H1 (cell line): ENCODE measurements around the gene CUX1. TPM values are rescaled to one million over a fixed set of nuclear protein-coding genes. Genes with fewer than 3 reads are reported as not detected.

Experiments used
- CTCF ChIA-PET: fragments of 300-600 bp; sonication (Branson Sonifier 250); formaldehyde crosslinking; loops from one replicate; lab custom pipeline; 2021; ENCODE audit not compliant: partially characterized antibody; lab: Charles Lee
- POLR2A ChIA-PET: fragments of 300-600 bp; sonication (Branson Sonifier 250); formaldehyde crosslinking; loops from one replicate; lab custom pipeline; 2021; ENCODE audit warnings: inconsistent platforms; ENCODE audit not compliant: partially characterized antibody; lab: Charles Lee
- DNase-seq, 2 experiments: peaks; one replicate each; pipeline versions ENCODE4 v3.0.0 to v3.0.0-alpha.2; 2010 to 2022; ENCODE audit warnings: low spot score in 2 of 2, low read depth in 1 of 2, mixed read lengths in 1 of 2
- FAIRE-seq: peaks from 2 replicates; lab custom pipeline; 2011; peaks lifted over from hg19 to GRCh38; lab: Jason Lieb, UNC
- H2AFZ ChIP-seq: 2 replicates; pipeline ENCODE4 v1.8.1; 2012; ENCODE audit warnings: low read length, inconsistent platforms
- H2AK5ac ChIP-seq: 2 replicates; pipeline ENCODE4 v1.6.1; 2013; ENCODE audit warnings: low read depth, low read length
- H2BK120ac ChIP-seq: replicated peaks from 2 replicates; pipeline ENCODE3; 2013; ENCODE audit warnings: low read depth, low read length, inconsistent platforms
- H2BK12ac ChIP-seq: 2 replicates; pipeline ENCODE4 v1.6.1; 2013; ENCODE audit warnings: low read depth, low read length
- H2BK15ac ChIP-seq: 2 replicates; pipeline ENCODE4 v1.6.1; 2013; ENCODE audit warnings: low read length
- H2BK20ac ChIP-seq: 2 replicates; pipeline ENCODE4 v1.6.1; 2013; ENCODE audit warnings: low read length
- H2BK5ac ChIP-seq: 2 replicates; pipeline ENCODE4 v1.6.1; 2013; ENCODE audit warnings: low read depth, low read length
- H3K14ac ChIP-seq: 2 replicates; pipeline ENCODE4 v1.6.1; 2013; ENCODE audit warnings: inconsistent platforms; ENCODE audit not compliant: insufficient read length
- H3K18ac ChIP-seq: 2 replicates; pipeline ENCODE4 v1.6.1; 2013; ENCODE audit warnings: low read length; ENCODE audit errors: extremely low read depth
- H3K23ac ChIP-seq: 2 replicates; pipeline ENCODE4 v1.6.1; 2013; ENCODE audit warnings: inconsistent platforms; ENCODE audit not compliant: insufficient read length
- H3K23me2 ChIP-seq: 2 replicates; pipeline ENCODE4 v1.6.1; 2013; ENCODE audit warnings: low read depth, low read length
- H3K27ac ChIP-seq: 2 replicates; pipeline ENCODE4 v1.6.1; 2011; ENCODE audit warnings: low read depth, low read length, inconsistent platforms
- H3K27me3 ChIP-seq, 4 experiments: replicated peaks in 1 of 4; 1 replicate in 1 of 4; 2 replicates in 3 of 4; pipeline versions ENCODE4 v1.6.1 to v1.8.1; 2011 to 2013; ENCODE audit warnings: low read length in 3 of 4, mild to moderate bottlenecking in 3 of 4, inconsistent platforms in 2 of 4, mixed read lengths in 2 of 4, moderate library complexity in 1 of 4; ENCODE audit not compliant: control insufficient read depth in 3 of 4, insufficient read depth in 3 of 4; ENCODE audit errors: extremely low read depth in 1 of 4
- H3K36me3 ChIP-seq, 4 experiments: 2 replicates each; pipeline versions ENCODE4 v1.6.1 to v1.8.1; 2011 to 2013; ENCODE audit warnings: mild to moderate bottlenecking in 4 of 4, low read length in 3 of 4, moderate library complexity in 2 of 4, control low read depth in 1 of 4, inconsistent platforms in 1 of 4; ENCODE audit not compliant: insufficient read depth in 4 of 4, control insufficient read depth in 2 of 4
- H3K4ac ChIP-seq: replicated peaks from 2 replicates; pipeline ENCODE3; 2013; ENCODE audit warnings: low read length, low read depth, mixed read lengths, inconsistent platforms; ENCODE audit not compliant: insufficient read length
- H3K4me1 ChIP-seq, 4 experiments: replicated peaks in 1 of 4; 1 replicate in 1 of 4; 2 replicates in 3 of 4; pipeline versions ENCODE4 v1.6.1 to v1.8.1; 2011 to 2013; ENCODE audit warnings: low read length in 3 of 4, inconsistent platforms in 2 of 4, mixed read lengths in 1 of 4; ENCODE audit not compliant: insufficient read depth in 4 of 4, control insufficient read depth in 3 of 4
- H3K4me2 ChIP-seq, 2 experiments: 2 replicates each; pipeline versions ENCODE4 v1.6.1 to v1.8.1; 2011 to 2013; ENCODE audit warnings: low read depth in 2 of 2, low read length in 2 of 2, control low read depth in 1 of 2, inconsistent platforms in 1 of 2, mild to moderate bottlenecking in 1 of 2; ENCODE audit not compliant: insufficient read depth in 1 of 2
- H3K4me3 ChIP-seq, 4 experiments: fragments of 200-600, 300-600 bp in 1 of 4; sonication (generic), shearing (Covaris generic), sonication (Bioruptor Twin) in 1 of 4; 2 replicates each; pipeline versions ENCODE4 v1.5.1 to v1.8.1; 2011 to 2016; ENCODE audit warnings: low read length in 4 of 4, low read depth in 3 of 4, control low read depth in 2 of 4, inconsistent platforms in 2 of 4, mild to moderate bottlenecking in 2 of 4, mixed read lengths in 1 of 4, moderate library complexity in 1 of 4; ENCODE audit not compliant: insufficient read depth in 2 of 4; ENCODE audit errors: extremely low read depth in 1 of 4
- H3K56ac ChIP-seq: replicated peaks from 2 replicates; pipeline ENCODE3; 2013; ENCODE audit warnings: low read depth, mild to moderate bottlenecking, mixed read lengths, low read length, inconsistent platforms; ENCODE audit not compliant: insufficient read length
- H3K79me1 ChIP-seq: 2 replicates; pipeline ENCODE4 v1.6.1; 2013; ENCODE audit warnings: low read depth, low read length, control low read depth
- H3K79me2 ChIP-seq, 2 experiments: 2 replicates each; pipeline versions ENCODE4 v1.6.1 to v1.8.1; 2012 to 2013; ENCODE audit warnings: low read length in 2 of 2, mild to moderate bottlenecking in 2 of 2, inconsistent platforms in 1 of 2; ENCODE audit not compliant: insufficient read depth in 2 of 2, control insufficient read depth in 1 of 2
- H3K9ac ChIP-seq, 4 experiments: replicated peaks in 1 of 4; 1 replicate in 1 of 4; 2 replicates in 3 of 4; pipeline versions ENCODE4 v1.6.1 to v1.8.1; 2011 to 2013; ENCODE audit warnings: low read depth in 3 of 4, low read length in 3 of 4, control low read depth in 2 of 4, mild to moderate bottlenecking in 2 of 4, moderate library complexity in 2 of 4, inconsistent platforms in 1 of 4; ENCODE audit errors: extremely low read depth in 1 of 4
- H3K9me3 ChIP-seq, 2 experiments: 2 replicates each; pipeline versions ENCODE4 v1.6.1 to v1.8.1; 2012 to 2013; ENCODE audit warnings: mild to moderate bottlenecking in 2 of 2, moderate library complexity in 2 of 2, control low read depth in 1 of 2, inconsistent platforms in 1 of 2, low read depth in 1 of 2, low read length in 1 of 2, mixed read lengths in 1 of 2; ENCODE audit not compliant: insufficient read depth in 2 of 2
- H4K20me1 ChIP-seq, 2 experiments: replicated peaks in 1 of 2; 2 replicates each; pipeline versions ENCODE3 to v1.8.1; 2011 to 2013; ENCODE audit warnings: inconsistent platforms in 2 of 2, low read length in 2 of 2, mild to moderate bottlenecking in 1 of 2; ENCODE audit not compliant: insufficient read depth in 2 of 2, control insufficient read depth in 1 of 2
- H4K5ac ChIP-seq: 2 replicates; pipeline ENCODE4 v1.6.1; 2013; ENCODE audit warnings: low read length, low read depth, mixed read lengths, inconsistent platforms; ENCODE audit not compliant: insufficient read length
- H4K8ac ChIP-seq: 2 replicates; pipeline ENCODE4 v1.8.0; 2013; ENCODE audit warnings: mild to moderate bottlenecking, moderate library complexity, low read length, inconsistent platforms; ENCODE audit not compliant: insufficient read depth; ENCODE audit errors: extremely low read depth
- H4K91ac ChIP-seq: replicated peaks from 2 replicates; pipeline ENCODE3; 2013; ENCODE audit warnings: low read length, mixed read lengths, inconsistent platforms; ENCODE audit not compliant: insufficient read length
- BRCA1 ChIP-seq: IDR thresholded peaks from 2 replicates; pipeline ENCODE4 v1.6.1; 2012; ENCODE audit warnings: low read depth, low read length, improper control_type of control experiment
- RBBP5 ChIP-seq: IDR thresholded peaks from 2 replicates; pipeline ENCODE4 v1.7.1; 2012; ENCODE audit warnings: low read depth, mild to moderate bottlenecking, inconsistent platforms, low read length, moderate library complexity, borderline replicate concordance
- SP1 ChIP-seq: IDR thresholded peaks from 2 replicates; pipeline ENCODE4 v1.6.1; 2011; ENCODE audit warnings: low read depth, low read length
- SRF ChIP-seq: IDR thresholded peaks from 2 replicates; pipeline ENCODE4 v1.6.1; 2011; ENCODE audit warnings: mild to moderate bottlenecking, low read depth, low read length, moderate library complexity
- WGBS, 2 experiments: shearing (Covaris generic) in 1 of 2; methylation state at CpG; one replicate each; pipeline versions ENCODE4 v1.1.6 to v1.1.7; 2013 to 2015; ENCODE audit warnings: low lambda C conversion rate in 2 of 2, mixed read lengths in 2 of 2, inconsistent platforms in 1 of 2, low coverage in 1 of 2, missing lambda C conversion rate in 1 of 2; ENCODE audit not compliant: insufficient replicate concordance in 2 of 2, insufficient coverage in 1 of 2, insufficient read length in 1 of 2; ENCODE audit errors: extremely low coverage in 1 of 2, missing lambda C conversion rate in 1 of 2; 5-methylcytosine and 5-hydroxymethylcytosine counted together
- polyA plus RNA-seq, 7 experiments: library from polyadenylated mRNA; depleted of rRNA in 3 of 7; stranded (reverse) in 5 of 7; unstranded in 2 of 7; fragments of >200 nt in 5 of 7; fragments of 200-250 nt in 2 of 7; gene quantifications; 1 replicate in 5 of 7; 2 replicates in 1 of 7; 4 replicates in 1 of 7; pipeline versions ENCODE4 v1.2.1 to v1.2.3, GENCODE V29; 2011 to 2013; ENCODE audit warnings: missing spikeins in 2 of 7, mixed read lengths in 2 of 7
- total RNA-seq: library from RNA; stranded (reverse); fragmentation: NEBNext Ultra II Directional; extraction: Animal tissue kit (Norgen Biotek cat#: 25700); gene quantifications from 2 replicates; pipeline ENCODE4 v1.2.1, GENCODE V29; 2021

CUX1 gene
- total and polyA plus RNA-seq, 2 of the 8 experiments (the other 6 are each of a cell fraction or from before 2014, with no cell fraction given): 21.6 to 65.9 TPM

GRCh38 chr7:101975046-101975445, 157.6 kb downstream of the CUX1 start:
- peaks cover 12% of the 10 kb centered on the region; the same call in 1 of the 2 replicates for H3K79me1 ChIP-seq
- TF ChIP-seq BRCA1 (no peak), SP1 (no peak), RBBP5 (no peak), SRF (no peak)
- TF ChIP-seq, all 59 proteins: peak for 0
- Histone ChIP-seq H4K91ac (no peak overlapping the region), H3K4me1 (peaks cover 0 to 3% (median 0%) of the 10 kb centered on the region in 4 experiments; a peak in 2 of 7 replicates), H4K8ac (no peak overlapping the region), H4K5ac (no peak overlapping the region), H3K14ac (no peak overlapping the region), H3K4me2 (no peak overlapping the region), H3K18ac (no peak overlapping the region), H3K9ac (no peak overlapping the region), H2BK15ac (no peak overlapping the region), H3K36me3 (no peaks in the 10 kb centered on the region), H2AFZ (no peak overlapping the region), H3K27me3 (no peaks in the 10 kb centered on the region), H4K20me1 (peaks cover 2 to 4% of the 10 kb centered on the region in 2 experiments), H2BK120ac (no peak overlapping the region), H2BK12ac (no peak overlapping the region), H3K4ac (no peak overlapping the region), H3K9me3 (no peaks in the 10 kb centered on the region), H2BK20ac (no peak overlapping the region), H3K4me3 (no peak overlapping the region), H3K27ac (no peak overlapping the region), H3K56ac (no peak overlapping the region), H3K79me2 (peaks cover 0 to 37% of the 10 kb centered on the region in 2 experiments; a peak in 1 of 4 replicates), H2AK5ac (no peak overlapping the region), H3K23ac (no peak overlapping the region), H3K23me2 (no peaks in the 10 kb centered on the region), H2BK5ac (no peak overlapping the region)
- FAIRE-seq: no peak
- ChIA-PET POLR2A (no interaction called here), CTCF (interaction anchor here (0.6 to 0.8 kb wide), 2 partner anchors 52 to 134 kb away, joined by 5 read pairs; no protein-coding TSS in a partner anchor)
- DNase-seq: no peak
- 98% methylated on average over 7 of the region's 7 CpGs; no CpG with 5 or more reads in 1 of the 2 experiments for WGBS, 2 experiments
